CD4-positive, CD25-positive, alpha-beta regulatory T cell (primary cell): ENCODE results near the gene PDGFD. TPM values are rescaled to one million over a fixed set of nuclear protein-coding genes. Genes with fewer than 3 reads are reported as not detected.

Experiments used
- ATAC-seq, 2 donors: fragments of 150-1000 bp; cut with Tn5 transposase; one replicate each; pipeline ENCODE4 v1.10.0; 2021; ENCODE audit warnings: low read depth in 2 of 2, moderate number of reproducible peaks in 2 of 2, moderate library complexity in 1 of 2
- DNase-seq, 3 donors: peaks; one replicate each; pipeline versions ENCODE4 v3.0.0 to v3.0.0-alpha.2; 2012 to 2022; ENCODE audit warnings: mixed read lengths in 1 of 3
- H3K27ac ChIP-seq: one replicate; pipeline ENCODE4 v1.7.0; 2013; ENCODE audit warnings: mild to moderate bottlenecking, low read length; ENCODE audit not compliant: insufficient read depth, poor library complexity, severe bottlenecking
- H3K27me3 ChIP-seq: one replicate; pipeline ENCODE4 v1.7.0; 2013; ENCODE audit warnings: low read length; ENCODE audit not compliant: control insufficient read depth, insufficient read depth
- H3K36me3 ChIP-seq: one replicate; pipeline ENCODE4 v1.7.0; 2013; ENCODE audit warnings: mild to moderate bottlenecking, low read length, moderate library complexity; ENCODE audit not compliant: control insufficient read depth, insufficient read depth
- H3K4me1 ChIP-seq: 2 replicates; pipeline ENCODE4 v1.7.0; 2013; ENCODE audit warnings: mild to moderate bottlenecking, low read length; ENCODE audit not compliant: insufficient read depth, control insufficient read depth, poor library complexity, severe bottlenecking
- H3K4me3 ChIP-seq: one replicate; pipeline ENCODE4 v1.7.0; 2013; ENCODE audit warnings: low read depth, mild to moderate bottlenecking, low read length, moderate library complexity
- H3K9me3 ChIP-seq, 2 experiments: 1 replicate in 1 of 2; 2 replicates in 1 of 2; pipeline ENCODE4 v1.7.0; 2013; ENCODE audit warnings: low read length in 2 of 2, mild to moderate bottlenecking in 1 of 2, moderate library complexity in 1 of 2; ENCODE audit not compliant: control insufficient read depth in 2 of 2
- H3K27ac Mint-ChIP-seq, 3 donors: one replicate each; pipeline ENCODE4 v1.8.0; 2020 to 2022; ENCODE audit warnings: mild to moderate bottlenecking in 3 of 3, mixed read lengths in 3 of 3, moderate library complexity in 2 of 3
- H3K27me3 Mint-ChIP-seq: one replicate; pipeline ENCODE4 v1.8.0; 2022; ENCODE audit warnings: mild to moderate bottlenecking, mixed read lengths
- H3K36me3 Mint-ChIP-seq: one replicate; pipeline ENCODE4 v1.8.0; 2020; ENCODE audit warnings: mixed read lengths
- H3K4me1 Mint-ChIP-seq, 4 donors: one replicate each; pipeline ENCODE4 v1.8.0; 2020 to 2022; ENCODE audit warnings: mixed read lengths in 4 of 4, mild to moderate bottlenecking in 1 of 4
- H3K4me3 Mint-ChIP-seq, 4 donors: one replicate each; pipeline ENCODE4 v1.8.0; 2020 to 2022; ENCODE audit warnings: mild to moderate bottlenecking in 4 of 4, mixed read lengths in 4 of 4, moderate library complexity in 3 of 4
- H3K9me3 Mint-ChIP-seq, 7 donors: one replicate each; pipeline ENCODE4 v1.8.0; 2020 to 2022; ENCODE audit warnings: mixed read lengths in 7 of 7, mild to moderate bottlenecking in 3 of 7, moderate library complexity in 2 of 7
- polyA plus RNA-seq, 4 donors: library from polyadenylated mRNA; unstranded; fragments of 300-500 nt; fragmentation: Illumina TruSeq; gene quantifications; one replicate each; pipeline ENCODE4 v1.2.3, GENCODE V29; 2021
- total RNA-seq: library from RNA; stranded (reverse); gene quantifications from one replicate; pipeline ENCODE4 v1.2.3, GENCODE V29; 2022

PDGFD gene
- total and polyA plus RNA-seq, 5 donors from 2014 or later = 0.05 TPM; not detected in 4

DNA sequence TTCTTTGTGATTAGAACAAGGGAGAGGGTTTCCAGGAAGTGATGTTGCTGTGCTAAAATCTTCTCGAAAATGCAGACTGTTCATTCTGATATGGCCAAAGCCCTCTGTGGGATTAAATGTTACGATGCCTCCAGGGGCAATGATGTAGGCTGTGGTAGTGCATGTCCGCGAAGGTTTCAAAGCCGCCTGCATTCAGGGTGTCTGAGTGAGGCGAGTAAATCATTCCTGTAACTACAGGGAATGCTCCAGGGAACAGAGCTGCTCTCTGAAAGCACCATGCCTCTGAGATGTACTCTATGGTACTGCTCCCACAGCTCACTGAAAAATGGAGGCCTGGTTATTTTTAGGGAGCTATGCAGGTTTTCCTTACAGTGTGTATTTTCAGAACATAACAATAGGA is 21.2 kb downstream of the PDGFD start:
- Histone ChIP-seq H3K36me3 (no peaks in the 10 kb centered on the region), H3K9me3 (no peaks in the 10 kb centered on the region), H3K4me3 (no peak overlapping the region), H3K27me3 (no peaks in the 10 kb centered on the region), H3K4me1 (no peaks in the 10 kb centered on the region), H3K27ac (no peak overlapping the region)
- DNase-seq = no peak
- Mint-ChIP-seq H3K4me1 (no peaks in the 10 kb centered on the region), H3K27ac (no peak overlapping the region), H3K36me3 (no peaks in the 10 kb centered on the region), H3K27me3 (no peaks in the 10 kb centered on the region), H3K9me3 (no peaks in the 10 kb centered on the region), H3K4me3 (no peak overlapping the region)
- no peak for ATAC-seq

DNA sequence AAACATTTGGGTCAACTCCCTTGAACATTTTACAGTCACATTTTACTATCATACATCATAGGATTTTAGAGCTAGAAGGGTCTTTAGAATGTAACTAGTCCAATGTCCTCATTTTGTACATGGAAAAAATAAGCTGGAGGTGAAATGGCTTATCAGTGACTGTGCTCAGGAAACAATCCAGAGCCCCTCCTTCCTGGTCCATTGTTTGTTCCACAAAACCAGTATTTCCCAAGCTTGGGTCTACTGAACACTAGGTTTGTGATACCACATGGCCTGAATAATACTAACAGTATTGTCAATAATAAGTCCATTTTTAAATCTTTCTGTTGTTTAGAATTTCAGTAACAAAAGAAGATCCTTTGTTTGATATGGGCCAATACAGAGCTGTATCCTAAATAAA is 27.1 kb downstream of the PDGFD start:
- no peak for DNase-seq
- H3K36me3 ChIP-seq = no peaks in the 10 kb centered on the region
- no peaks in the 10 kb centered on the region for H3K27me3 ChIP-seq
- Mint-ChIP-seq H3K9me3 (no peaks in the 10 kb centered on the region), H3K4me3 (no peak overlapping the region), H3K4me1 (no peaks in the 10 kb centered on the region), H3K27ac (no peak overlapping the region), H3K36me3 (no peaks in the 10 kb centered on the region), H3K27me3 (no peaks in the 10 kb centered on the region)
- ATAC-seq = no peak
- H3K27ac ChIP-seq = no peak overlapping the region
- H3K4me3 ChIP-seq = no peak overlapping the region
- no peaks in the 10 kb centered on the region for H3K4me1 ChIP-seq
- H3K9me3 ChIP-seq = no peaks in the 10 kb centered on the region

DNA sequence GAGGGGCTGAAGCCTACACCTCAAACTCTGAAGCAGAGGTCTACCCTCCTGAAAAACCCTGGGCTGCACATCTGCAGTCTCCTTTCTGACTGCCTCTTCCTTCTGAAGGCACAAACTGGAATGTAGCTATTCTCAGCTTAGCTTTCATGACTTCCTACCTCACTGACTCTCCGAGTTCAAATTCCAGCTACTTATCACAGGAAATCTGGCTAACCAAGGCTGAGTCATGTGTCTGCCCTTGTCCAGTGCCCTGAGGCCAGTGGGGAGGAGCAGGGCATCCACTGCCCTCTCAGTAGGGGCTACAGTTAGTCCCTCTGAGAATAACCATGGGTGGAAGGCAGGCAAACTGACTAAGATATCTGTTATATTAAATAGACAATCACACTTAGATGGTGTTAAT is 29.2 kb downstream of the PDGFD start:
- Mint-ChIP-seq H3K36me3 (no peaks in the 10 kb centered on the region), H3K4me3 (no peak overlapping the region), H3K27ac (no peak overlapping the region), H3K4me1 (no peaks in the 10 kb centered on the region), H3K9me3 (peaks cover 0 to 2% (median 0%) of the 10 kb centered on the region in 7 donors), H3K27me3 (no peaks in the 10 kb centered on the region)
- Histone ChIP-seq H3K27ac (no peak overlapping the region), H3K36me3 (no peaks in the 10 kb centered on the region), H3K9me3 (no peaks in the 10 kb centered on the region), H3K4me3 (no peak overlapping the region), H3K27me3 (no peaks in the 10 kb centered on the region), H3K4me1 (no peaks in the 10 kb centered on the region)
- no peak for ATAC-seq
- no peak for DNase-seq

DNA sequence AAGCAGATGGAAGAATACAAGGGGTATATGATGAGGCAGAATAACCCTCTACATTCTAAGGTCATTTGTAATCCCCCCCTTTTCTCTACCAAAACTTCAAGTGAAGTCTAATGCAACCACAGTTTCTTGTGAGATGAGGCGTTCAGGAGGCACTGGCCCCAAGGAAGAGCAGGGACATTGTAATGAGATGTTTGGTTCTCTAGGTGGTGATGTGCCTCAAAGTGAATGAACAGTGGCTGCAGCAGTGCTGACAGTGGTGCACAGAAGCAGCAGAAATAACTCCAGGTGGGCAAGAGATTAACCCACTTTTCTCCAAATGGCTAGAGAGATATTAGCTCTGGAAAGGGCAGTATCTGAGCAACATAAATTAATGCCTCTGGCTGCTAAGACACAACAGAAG is 33.8 kb downstream of the PDGFD start:
- Mint-ChIP-seq H3K36me3 (no peaks in the 10 kb centered on the region), H3K9me3 (peaks cover 0 to 2% (median 0%) of the 10 kb centered on the region in 7 donors), H3K4me1 (no peaks in the 10 kb centered on the region), H3K27me3 (peaks cover 4% of the 10 kb centered on the region), H3K4me3 (no peak overlapping the region), H3K27ac (no peak overlapping the region)
- H3K27ac ChIP-seq = no peak overlapping the region
- no peaks in the 10 kb centered on the region for H3K36me3 ChIP-seq
- H3K4me3 ChIP-seq = no peak overlapping the region
- H3K9me3 ChIP-seq = no peaks in the 10 kb centered on the region
- no peak for DNase-seq
- no peaks in the 10 kb centered on the region for H3K4me1 ChIP-seq
- ATAC-seq = no peak
- H3K27me3 ChIP-seq = no peaks in the 10 kb centered on the region

DNA sequence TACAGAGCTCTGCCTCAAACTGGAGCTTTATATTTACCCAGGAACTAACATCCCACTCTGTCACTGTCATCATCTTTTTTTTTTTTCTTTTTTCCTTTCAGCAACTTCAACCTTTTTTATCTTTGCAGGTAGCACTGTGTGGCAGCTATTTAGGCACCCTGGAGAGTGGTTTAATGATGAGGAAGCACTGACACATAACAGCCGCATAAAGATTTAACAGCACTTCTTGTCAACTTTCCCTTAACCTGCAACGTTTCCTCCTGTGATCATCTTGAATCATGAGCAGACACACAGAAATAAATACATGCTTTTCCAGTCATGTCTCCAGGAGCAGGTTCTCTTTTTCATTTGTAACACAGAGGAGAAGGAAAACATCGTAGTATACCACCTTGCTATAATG is 34.8 kb downstream of the PDGFD start:
- Mint-ChIP-seq H3K9me3 (peaks cover 0 to 2% (median 0%) of the 10 kb centered on the region in 7 donors), H3K27ac (no peak overlapping the region), H3K36me3 (no peaks in the 10 kb centered on the region), H3K27me3 (peaks cover 4% of the 10 kb centered on the region), H3K4me3 (no peak overlapping the region), H3K4me1 (no peaks in the 10 kb centered on the region)
- ATAC-seq (no peak), DNase-seq (no peak)
- Histone ChIP-seq H3K4me3 (no peak overlapping the region), H3K4me1 (no peaks in the 10 kb centered on the region), H3K27ac (no peak overlapping the region), H3K9me3 (no peaks in the 10 kb centered on the region), H3K27me3 (no peaks in the 10 kb centered on the region), H3K36me3 (no peaks in the 10 kb centered on the region)

DNA sequence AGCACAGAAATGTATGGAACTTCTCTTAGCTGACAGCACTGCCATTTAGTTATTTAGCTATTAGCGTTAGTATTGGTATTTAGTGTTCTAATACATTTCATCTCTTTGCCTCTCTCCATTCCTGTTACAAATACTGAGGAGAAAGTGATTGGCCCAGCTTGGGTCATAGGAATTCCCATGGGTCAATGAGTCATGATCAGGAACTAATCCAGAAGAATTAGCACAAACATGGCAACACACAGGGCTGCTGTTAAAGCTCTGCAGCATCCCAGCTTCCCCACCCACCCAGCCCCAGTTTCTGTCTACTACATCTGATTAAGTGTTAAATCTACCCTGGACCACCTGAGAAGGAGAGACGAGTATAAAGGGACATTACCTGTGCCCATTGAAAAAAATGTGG is 36.1 kb downstream of the PDGFD start:
- Mint-ChIP-seq H3K4me3 (no peak overlapping the region), H3K36me3 (no peaks in the 10 kb centered on the region), H3K27ac (no peak overlapping the region), H3K27me3 (peaks cover 4% of the 10 kb centered on the region), H3K4me1 (no peaks in the 10 kb centered on the region), H3K9me3 (peaks cover 0 to 2% (median 0%) of the 10 kb centered on the region in 7 donors)
- H3K4me3 ChIP-seq = no peak overlapping the region
- H3K27ac ChIP-seq = no peak overlapping the region
- H3K4me1 ChIP-seq = no peaks in the 10 kb centered on the region
- no peak for ATAC-seq
- no peaks in the 10 kb centered on the region for H3K27me3 ChIP-seq
- no peaks in the 10 kb centered on the region for H3K36me3 ChIP-seq
- no peaks in the 10 kb centered on the region for H3K9me3 ChIP-seq
- no peak for DNase-seq

DNA sequence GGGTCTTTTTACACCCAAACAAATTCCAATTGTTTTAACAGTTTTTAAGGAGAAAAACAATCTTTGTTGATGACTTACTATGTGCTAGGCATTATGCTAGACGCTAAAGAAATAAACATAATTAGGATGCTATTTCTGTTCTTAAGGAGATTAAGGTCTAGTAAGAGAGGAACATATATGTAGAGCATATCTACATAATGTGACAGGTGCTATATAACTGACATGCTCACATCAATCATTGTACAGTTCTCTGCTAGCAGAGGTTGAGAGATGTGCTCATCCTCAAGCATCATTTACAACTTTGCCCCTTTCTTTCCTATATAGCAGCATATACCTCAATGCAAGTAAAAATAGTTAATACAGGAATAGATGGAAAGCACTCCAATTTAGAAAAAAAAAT is 37.5 kb downstream of the PDGFD start:
- no peak overlapping the region for H3K4me3 Mint-ChIP-seq
- H3K27me3 Mint-ChIP-seq = peaks cover 4% of the 10 kb centered on the region
- H3K36me3 Mint-ChIP-seq = no peaks in the 10 kb centered on the region

DNA sequence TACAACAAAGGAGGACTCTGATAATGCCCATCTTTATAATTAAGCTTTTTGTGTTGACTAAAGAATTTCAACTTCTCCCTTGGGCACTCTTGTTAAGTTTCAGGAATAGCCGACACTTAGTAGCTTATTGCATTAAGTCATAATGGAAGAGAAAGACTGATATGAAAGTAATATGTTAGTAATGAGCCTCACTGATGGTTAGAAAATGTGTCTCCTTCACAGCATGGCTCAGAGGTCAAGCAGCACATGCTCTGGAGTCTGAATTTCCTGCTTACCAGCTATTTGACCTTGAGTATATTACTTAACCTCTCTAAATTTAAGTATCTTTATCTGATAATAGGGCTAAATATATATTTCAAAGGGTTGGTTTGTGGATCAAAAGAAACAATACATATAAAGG is 39.0 kb downstream of the PDGFD start:
- H3K36me3 ChIP-seq = no peaks in the 10 kb centered on the region
- H3K27me3 ChIP-seq = no peaks in the 10 kb centered on the region
- Mint-ChIP-seq H3K9me3 (peaks cover 0 to 1% (median 0%) of the 10 kb centered on the region in 7 donors), H3K4me1 (no peaks in the 10 kb centered on the region), H3K36me3 (no peaks in the 10 kb centered on the region), H3K27me3 (peaks cover 4% of the 10 kb centered on the region), H3K4me3 (no peak overlapping the region), H3K27ac (no peak overlapping the region)
- no peaks in the 10 kb centered on the region for H3K4me1 ChIP-seq
- H3K4me3 ChIP-seq = no peak overlapping the region
- no peaks in the 10 kb centered on the region for H3K9me3 ChIP-seq
- no peak overlapping the region for H3K27ac ChIP-seq
- no peak for ATAC-seq
- no peak for DNase-seq

More for the DNA sequence above, 37.5 kb downstream of the PDGFD start:
- Histone ChIP-seq H3K27ac (no peak overlapping the region), H3K27me3 (no peaks in the 10 kb centered on the region), H3K4me1 (no peaks in the 10 kb centered on the region), H3K4me3 (no peak overlapping the region), H3K9me3 (no peaks in the 10 kb centered on the region), H3K36me3 (no peaks in the 10 kb centered on the region)
- no peaks in the 10 kb centered on the region for H3K4me1 Mint-ChIP-seq
- H3K9me3 Mint-ChIP-seq = peaks cover 0 to 2% (median 0%) of the 10 kb centered on the region in 7 donors
- ATAC-seq (no peak), DNase-seq (no peak)
- H3K27ac Mint-ChIP-seq = no peak overlapping the region
